CD4-positive, alpha-beta T cell treated with Interleukin-17A for 4 hours (primary cell): Measurements from ENCODE around the gene CTRB1.

Experiments
- DNase-seq: peaks from one replicate; pipeline ENCODE4 v3.0.0-alpha.2; 2020; ENCODE audit warnings: mixed read lengths

Gene CTRB1

GRCh38 chr16:75218256-75219076 lies at the start of gene CTRB1:
CTRB1 (plus strand) TSS chr16:75218988; CDS start chr16:75219008, 20 bp downstream.
- DNase-seq, result no peak

GRCh38 chr16:75169899-75170405 lies 48.8 kb upstream of the CTRB1 start:
- no peak for DNase-seq

GRCh38 chr16:75172578-75172977 lies 46.2 kb upstream of the CTRB1 start:
- DNase-seq, result no peak

GRCh38 chr16:75175074-75175473 lies 43.7 kb upstream of the CTRB1 start:
- DNase-seq, result no peak

DNA sequence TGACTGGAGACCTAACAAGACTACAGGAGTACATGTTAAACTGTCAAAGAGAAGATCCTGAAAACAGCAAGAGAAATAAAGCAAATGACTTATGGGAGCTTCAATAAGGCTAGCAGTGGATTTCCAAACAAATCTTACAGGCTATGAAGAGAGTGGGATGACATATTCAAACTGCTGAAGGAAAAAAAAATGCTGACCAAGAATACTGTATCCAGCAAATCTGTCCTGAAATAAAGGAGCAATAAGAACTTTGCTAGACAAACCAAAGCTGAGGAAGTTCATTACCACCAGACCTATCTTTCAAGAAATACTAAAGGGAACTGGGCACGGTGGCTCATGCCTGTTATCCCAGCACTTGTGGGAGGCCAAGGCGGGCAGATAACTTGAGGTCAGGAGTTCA lies 41.9 kb upstream of the CTRB1 start:
- no peak for DNase-seq

DNA sequence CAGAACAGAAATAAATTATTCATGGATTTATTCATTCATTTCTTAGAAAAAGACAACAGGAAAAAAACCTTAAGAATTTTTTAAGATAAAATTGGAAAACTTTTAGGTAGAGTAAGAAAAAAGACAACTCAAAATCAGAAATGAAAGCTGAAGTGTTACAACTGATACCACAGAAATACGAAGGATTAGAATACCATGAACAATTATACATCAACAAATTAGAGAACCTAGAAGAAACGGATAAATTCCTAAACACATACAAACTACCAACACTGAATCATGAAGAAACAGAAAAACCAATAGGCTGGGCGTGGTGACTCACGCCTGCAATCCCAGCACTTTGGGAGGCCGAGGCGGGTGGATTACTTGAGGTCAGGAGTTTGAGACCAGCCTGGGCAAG lies 39.6 kb upstream of the CTRB1 start:
- DNase-seq, result no peak

DNA sequence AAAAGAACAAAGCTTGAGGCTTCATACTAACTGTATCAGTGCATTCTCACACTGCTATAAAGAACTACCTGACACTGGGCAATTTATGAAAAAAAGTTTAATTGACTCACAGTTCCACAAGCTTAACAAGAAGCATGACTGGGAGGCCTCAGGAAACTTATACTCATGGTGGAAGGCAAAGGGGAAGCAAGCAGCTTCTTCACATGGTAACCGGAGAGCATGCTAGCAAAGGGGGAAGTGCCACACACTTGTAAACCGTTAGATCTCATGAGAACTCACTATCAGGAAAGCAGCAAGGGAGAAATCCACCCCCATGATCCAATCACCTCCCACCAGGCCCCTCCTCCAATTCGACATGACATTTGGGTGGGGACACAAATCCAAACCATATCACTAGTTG lies 37.2 kb upstream of the CTRB1 start:
- no peak for DNase-seq

- no peak for DNase-seq
These were observed 29.8 kb upstream of the CTRB1 start for GRCh38 chr16:75188832-75189477.

DNA sequence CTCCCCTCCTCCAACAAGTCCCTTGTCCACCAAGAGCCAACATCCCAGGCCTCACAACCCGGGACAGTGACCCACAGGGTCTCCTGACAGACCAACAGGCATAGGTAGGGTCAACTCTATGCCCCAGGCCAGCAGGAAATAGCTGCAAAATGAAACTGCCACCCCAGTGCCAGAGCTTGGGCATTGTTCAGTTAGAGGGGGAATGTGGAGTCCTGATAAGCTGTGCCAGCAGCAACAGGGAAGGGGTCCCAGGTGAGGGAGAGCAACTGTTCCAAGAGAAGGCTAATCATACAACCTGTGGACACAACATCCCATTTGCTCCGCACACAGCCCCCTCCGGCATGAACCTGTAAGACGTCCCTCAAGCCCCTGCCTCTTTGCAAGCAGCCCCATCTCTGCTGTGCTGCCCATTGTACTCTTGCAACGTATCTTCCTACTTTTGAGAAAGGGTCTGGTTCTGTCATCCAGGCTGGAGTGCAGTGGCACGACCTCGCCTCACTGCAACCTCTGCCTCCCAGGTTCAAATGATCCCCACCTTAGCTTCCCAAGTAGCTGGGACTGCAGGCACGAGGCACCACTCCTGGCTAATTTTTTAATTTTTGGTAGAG lies 29.0 kb upstream of the CTRB1 start:
- no peak for DNase-seq

DNA sequence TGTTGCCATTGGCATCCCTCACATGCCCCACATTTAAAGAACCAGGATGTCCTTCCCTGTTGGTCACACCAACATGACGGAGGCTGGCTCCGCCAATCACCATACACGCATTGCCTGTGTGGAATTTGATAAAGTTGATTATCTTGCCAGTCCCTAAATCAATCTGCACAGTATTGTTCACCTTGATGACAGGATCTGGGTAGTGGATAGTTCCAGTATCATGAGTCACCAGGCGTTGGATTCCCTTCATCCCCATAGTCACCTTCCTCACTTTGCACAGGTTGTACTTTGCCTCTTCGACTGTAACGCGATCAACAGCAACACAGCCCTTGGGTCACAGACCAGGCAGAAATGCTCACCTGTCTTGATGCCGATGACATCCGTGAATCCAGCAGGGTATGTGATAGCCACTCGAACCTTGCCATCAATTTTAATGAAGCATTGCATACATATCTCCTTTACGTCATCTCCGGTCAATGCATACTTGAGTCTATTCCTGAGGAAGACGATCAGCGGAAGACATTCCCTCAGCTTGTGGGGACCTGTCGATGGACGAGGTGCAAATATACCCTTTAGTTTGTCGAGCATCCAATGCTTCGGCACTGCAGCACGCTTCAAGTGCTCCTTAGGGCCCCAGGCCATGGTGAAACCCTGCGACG lies 26.1 kb upstream of the CTRB1 start:
- no peak for DNase-seq

DNA sequence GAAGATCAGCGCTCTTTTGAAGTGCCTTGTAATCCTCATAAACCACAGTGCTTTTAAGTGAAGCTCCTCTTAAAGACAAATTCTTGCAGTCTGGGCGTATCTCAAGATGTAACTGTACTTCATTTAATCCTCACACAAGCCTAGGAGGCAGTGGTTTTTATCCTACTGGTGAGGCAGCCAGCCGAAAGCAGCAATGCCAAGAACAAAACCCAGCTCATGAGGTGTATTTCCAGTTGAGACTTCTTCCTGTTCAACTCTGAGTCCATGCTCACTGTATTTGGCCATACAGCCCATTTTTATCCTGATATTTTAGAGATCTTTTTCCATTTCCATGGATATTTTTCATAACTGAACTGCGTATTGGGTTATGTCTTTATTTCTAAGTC lies 25.5 kb upstream of the CTRB1 start:
- DNase-seq, result no peak

DNA sequence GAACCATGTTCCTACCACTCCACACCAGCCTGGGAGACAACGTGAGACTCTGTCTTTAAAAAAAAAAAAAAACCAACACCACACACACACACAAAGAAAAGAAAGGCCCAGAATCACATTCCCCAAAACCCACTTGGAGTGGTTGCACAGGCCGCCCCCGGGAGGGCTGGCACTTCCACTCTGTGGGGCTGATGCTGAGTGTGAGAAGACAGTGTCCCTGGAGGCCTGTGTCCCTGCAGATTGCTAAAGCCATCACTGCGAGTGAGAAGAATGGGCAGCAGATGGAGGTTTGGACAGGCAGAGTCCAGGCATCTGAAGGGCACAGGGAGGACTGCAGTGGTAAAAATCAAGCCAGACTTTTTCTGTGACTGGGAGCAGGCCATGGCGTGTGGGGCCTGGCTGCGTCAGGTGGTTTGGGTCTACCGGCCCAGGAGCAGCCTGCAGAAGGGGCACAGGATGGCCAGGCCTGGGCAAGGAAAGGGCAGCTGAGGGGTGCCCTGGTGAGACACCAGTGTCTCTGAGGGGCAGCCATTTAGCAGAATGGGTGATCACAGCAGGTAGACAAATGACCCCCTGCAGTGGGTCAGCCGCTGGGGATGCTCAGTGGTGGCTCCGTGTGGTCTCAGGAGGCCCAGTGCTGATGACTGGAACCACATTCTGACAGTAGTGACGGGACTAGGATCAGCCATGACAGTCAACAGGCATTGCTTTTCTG lies 24.9 kb upstream of the CTRB1 start:
- no peak for DNase-seq

GRCh38 chr16:75195811-75196790 lies 22.7 kb upstream of the CTRB1 start:
- DNase-seq, result no peak

DNA sequence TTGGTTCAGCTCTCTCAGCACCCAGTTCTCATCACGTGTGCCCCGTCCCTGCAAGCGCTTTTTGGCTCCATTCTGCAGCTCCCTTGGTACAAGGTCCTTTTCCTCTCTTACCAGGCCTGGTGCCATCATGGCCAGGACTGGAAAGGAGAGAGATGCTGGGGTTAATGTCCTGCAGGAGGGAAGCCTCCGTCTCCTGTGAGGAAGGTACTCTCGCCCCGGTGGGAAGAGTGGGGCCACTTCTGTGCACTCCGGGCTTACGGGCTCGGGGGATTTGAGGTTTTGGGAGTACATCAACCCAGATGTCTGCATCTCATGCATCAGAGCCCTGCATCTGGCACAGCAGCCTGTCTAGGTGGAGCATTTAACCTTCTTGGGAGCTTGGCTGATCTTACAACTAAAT lies 22.0 kb upstream of the CTRB1 start:
- no peak for DNase-seq

DNA sequence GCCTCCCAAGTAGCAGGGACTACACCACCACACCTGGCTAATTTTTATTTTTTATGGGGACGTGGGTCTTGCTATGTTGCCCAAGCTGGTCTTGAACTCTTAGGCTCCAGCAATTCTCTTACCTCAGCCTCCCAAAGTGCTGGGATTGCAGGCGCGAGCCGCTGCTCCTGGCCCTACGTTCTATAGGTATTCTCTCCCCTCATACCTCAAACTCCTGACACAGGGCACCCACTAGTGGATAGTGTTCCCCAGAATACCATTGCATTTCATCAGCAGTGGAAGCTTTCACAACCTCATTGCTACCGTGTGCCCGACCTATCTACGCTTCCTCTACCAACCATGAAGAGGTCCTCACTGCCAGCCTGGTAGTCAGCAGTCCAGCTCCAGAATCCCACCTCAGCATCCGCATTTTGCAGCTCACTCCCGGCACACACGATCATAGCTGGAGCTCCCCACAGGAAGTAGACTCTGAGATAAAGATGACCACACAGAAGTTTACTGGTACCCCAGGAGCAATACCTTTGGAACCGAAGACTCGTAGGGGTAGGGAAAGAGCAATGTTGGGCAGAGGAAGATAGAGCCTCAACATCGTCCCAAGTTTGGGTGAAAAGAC lies 21.2 kb upstream of the CTRB1 start:
- DNase-seq, result no peak

DNA sequence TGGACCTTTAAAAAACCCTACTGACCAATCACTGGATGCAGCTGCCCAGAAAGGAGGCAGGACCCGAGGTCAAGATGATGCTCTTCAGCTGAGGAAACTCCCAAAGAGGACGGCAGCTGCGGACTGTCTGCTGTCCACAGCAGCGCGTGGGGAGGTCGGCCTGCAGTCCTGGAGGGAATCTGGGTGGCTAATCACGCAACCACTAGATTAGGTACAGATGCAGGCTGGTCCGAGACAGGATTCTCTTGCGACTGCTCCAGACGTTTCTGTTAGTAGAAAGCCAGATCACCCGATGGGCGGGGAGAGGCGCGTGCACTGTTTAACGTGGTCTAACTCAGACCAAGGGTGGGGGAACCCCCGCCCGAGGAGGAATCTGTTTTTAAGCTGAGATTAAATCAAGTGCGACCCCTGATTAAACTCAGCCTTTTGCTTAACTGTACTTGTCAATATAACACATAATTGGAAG lies 20.6 kb upstream of the CTRB1 start:
- DNase-seq, result no peak

DNA sequence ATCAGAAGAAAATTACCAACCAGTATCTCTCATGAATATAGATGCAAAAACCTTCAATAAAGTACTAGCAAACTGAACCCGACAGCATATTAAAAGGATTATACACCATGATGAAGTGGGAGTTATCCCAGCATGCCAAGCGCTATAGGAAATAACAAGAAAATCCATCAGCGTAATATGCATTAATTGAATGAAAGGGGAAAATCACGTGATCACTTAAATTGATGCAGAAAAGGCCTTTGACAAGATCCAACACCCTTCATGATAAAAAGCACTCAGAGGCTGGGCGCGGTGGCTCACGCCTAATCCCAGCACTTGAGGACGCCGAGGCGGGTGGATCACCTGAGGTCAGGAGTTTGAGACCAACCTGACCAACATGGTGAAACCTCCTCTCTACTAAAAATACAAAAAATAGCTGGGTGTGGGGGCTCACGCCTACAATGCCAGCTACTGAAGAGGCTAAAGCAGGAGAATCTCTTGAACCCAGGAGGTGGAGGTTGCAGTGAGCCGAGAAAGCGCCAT lies 16.7 kb upstream of the CTRB1 start:
- no peak for DNase-seq

- no peak for DNase-seq
These were observed 15.7 kb upstream of the CTRB1 start for GRCh38 chr16:75203096-75203495.

DNA sequence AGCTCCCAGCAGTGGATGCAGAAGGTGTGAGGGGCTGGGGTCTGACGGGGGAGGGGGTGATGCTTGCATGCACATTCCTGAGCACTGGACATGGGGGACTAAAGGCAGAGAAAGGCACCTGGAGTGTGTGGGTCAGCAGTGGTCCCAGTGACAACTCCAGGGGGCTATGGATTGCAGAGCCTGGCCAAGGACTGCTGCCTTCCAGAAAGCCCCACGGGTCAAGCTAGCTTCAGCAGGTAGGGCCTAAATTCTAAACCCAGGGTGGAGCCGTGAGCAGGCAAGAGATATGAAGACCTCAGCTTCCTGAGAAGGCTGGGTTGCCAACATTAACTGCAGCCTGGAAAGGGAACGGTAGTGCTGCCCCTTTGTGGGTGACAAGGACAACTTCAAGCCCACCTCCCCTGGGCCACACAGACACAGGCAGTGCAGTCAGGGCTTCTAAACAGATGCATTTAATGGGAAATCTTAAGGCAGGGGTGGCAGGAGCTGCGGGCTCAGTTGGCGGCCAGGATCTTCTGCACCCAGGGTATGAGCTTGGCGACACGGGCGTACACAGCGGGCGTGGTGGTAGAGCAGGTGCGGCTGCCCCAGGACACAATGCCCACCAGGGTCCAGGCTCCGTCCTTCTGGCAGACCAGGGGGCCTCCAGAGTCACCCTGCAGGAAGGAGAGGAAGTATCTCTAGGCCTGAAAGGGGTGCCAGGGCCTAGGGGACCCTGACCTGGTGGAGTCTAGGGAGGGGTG lies 14.9 kb upstream of the CTRB1 start:
- DNase-seq, result no peak

DNA sequence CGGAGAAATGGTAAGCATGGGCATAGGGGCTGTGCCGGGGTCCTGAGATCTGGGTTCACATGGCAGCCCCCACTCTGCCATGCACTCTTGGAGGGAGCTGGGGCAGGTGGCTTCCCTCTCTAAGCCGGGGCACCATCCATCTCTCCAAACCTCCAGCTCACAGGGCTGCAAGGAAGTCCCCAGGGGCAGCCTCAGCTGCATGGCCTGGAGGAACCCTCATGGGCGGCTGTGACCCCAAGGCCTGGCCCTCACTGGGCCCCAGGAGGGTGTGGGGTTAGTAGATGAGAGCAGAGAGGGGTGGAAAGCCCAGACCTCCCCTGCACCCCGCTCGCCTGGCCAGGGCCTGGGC lies 14.4 kb upstream of the CTRB1 start:
- DNase-seq, result no peak
